ENCODE measurements around the gene SLC6A2.
"Not testable (repeated sequence)": the region's sequence is repeated elsewhere in the genome, so short reads cannot be mapped to it uniquely, and the experiment has no call there.

The SLC6A2 gene
- 0 to 2.6 (median 0) reads per million in 17 experiments for total RNA-seq

GRCh38 chr16:55655897-55656681, at the start of gene SLC6A2:
SLC6A2 (plus strand) TSS chr16:55655988; CDS start chr16:55656695, 707 bp downstream.
- DNase-seq, result peak in 1 of 4 experiments; percentile 29

DNA sequence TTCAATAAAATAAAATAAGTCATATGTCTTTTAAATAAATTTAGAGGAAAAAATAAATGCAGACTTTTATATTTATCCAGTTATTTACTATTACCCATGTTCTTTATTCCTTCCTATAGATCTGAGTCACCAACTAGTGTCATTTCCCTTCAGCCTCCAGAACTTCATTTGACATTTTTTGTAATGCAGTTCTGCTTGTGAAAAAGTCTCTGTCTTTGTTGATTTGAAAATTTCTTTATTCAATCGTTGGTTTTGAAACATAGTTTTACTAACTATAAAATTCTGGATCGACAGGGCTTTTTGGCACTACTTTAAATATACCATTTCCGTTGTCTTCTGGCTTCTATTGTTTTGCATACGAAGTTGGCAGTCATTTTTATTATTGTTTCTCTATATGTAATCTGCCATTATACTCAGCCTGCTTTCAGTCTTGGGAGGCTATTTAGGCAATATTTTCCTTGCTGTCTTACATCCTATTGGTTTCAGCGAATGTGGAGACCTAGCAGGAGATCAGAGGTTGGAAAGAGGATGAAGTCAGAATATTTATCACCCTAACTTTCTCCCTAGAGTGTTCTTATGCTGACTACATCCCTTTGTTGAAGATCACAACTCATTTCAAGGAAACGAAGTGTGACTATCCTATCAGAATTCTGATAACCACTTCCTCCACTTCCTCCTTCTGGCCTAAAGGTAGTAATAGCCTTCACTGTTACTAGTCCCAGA, 42.0 kb upstream of the SLC6A2 start:
- no peak for DNase-seq

- no peak for DNase-seq
Observed at GRCh38 chr16:55615071-55615470, 40.7 kb upstream of the SLC6A2 start.

DNA sequence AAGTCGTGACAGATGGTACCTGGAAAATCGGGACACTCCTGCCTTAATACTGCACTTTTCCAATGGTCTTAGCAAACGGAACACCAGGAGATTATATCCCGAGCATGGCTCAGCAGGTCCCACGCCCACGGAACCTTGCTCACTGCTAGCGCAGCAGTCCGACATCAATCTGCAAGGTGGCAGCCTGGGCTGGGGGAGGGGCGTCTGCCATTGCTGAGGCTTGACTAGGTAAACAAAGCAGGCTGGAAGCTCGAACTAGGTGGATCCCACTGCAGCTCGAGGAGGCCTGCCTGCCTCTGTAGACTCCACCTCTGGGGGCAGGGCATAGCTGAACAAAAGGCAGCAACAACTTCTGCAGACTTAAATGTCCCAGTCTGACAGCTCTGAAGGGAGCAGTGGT, 40.1 kb upstream of the SLC6A2 start:
- not testable (repeated sequence) for DNase-seq

DNA sequence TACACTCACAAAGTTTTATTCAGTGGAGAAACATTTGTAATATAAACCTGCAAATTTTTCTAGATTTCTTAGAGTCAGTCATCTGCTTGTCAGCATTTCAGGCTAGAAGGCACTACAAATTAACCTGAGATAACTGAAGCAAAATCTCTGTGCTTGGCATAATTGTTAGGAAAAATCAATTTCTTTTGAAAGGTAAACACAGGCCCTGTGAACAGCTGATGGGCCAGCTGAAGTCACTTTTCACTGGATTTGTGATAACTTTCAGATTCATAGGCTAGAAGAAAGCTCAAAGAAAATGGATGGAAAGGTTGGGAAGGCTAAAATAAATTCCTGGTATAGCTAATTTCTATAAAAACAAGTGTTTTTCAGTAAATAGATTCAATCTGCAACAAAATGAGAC, 34.0 kb upstream of the SLC6A2 start:
- no peak for DNase-seq

GRCh38 chr16:55622272-55622671, 33.5 kb upstream of the SLC6A2 start:
- DNase-seq, result peak in 2 of 4 experiments; percentile 14 to 33

GRCh38 chr16:55622930-55623561, 32.7 kb upstream of the SLC6A2 start:
- DNase-seq, result no peak

GRCh38 chr16:55623640-55624039, 32.1 kb upstream of the SLC6A2 start:
- DNase-seq, result no peak

- DNase-seq, result no peak
Observed at GRCh38 chr16:55624696-55625095, 31.1 kb upstream of the SLC6A2 start.

- DNase-seq, result no peak
Observed at GRCh38 chr16:55625843-55626242, 29.9 kb upstream of the SLC6A2 start.

DNA sequence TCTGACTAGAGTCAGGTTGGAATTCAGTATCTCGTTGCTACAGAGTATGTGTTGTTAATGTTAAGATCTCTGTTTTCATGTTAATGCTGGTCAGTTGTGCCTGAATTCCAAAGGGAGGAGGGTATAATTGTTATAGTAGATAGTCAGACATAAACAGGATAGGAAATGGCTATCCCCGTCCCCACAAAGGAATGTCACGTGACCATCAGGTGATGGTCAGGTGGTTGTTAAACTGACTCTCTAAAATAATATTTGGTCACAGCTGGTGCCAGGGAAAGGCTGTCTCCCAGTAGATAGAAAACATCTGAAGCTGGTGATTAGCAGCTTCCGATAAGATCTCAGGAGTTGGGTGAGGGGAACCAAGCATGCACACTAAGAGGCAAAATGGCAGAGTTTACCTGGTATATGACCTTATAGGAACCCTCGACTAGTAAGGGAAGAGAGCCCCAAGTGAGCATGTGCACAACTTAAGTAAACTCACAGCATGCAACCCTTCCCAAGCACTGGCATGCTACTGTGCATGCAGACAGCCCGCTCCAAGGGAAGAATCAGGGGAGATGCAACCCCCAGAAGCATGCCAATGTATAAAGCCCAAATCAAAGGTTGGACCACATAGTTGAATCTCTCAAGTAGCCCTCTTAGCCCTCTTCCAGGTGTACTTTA, 27.4 kb upstream of the SLC6A2 start:
- no peak for DNase-seq

- no peak for DNase-seq
Observed at GRCh38 chr16:55630774-55631173, 25.0 kb upstream of the SLC6A2 start.

DNA sequence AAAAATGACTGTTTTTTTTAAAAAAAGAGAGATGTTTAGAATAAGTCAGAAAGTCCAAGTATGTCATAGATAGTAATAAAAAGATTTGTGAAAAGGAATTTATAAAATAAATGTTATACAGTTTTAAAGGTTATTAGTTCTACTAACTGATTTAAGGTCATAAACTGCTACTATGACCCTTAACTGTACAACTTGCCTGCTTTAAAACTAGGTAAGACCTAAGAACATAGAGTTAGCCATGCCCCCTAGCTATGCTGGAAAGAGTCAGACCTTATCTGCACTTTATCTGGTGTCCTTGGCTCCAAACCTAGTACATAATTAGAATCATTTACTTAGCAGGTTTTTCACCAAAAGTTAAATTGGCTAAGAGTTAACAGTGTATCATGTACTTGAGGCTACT, 23.5 kb upstream of the SLC6A2 start:
- no peak for DNase-seq

- DNase-seq, result no peak
Observed at GRCh38 chr16:55634193-55634592, 21.6 kb upstream of the SLC6A2 start.

GRCh38 chr16:55638256-55638655, 17.5 kb upstream of the SLC6A2 start:
- no peak for DNase-seq

DNA sequence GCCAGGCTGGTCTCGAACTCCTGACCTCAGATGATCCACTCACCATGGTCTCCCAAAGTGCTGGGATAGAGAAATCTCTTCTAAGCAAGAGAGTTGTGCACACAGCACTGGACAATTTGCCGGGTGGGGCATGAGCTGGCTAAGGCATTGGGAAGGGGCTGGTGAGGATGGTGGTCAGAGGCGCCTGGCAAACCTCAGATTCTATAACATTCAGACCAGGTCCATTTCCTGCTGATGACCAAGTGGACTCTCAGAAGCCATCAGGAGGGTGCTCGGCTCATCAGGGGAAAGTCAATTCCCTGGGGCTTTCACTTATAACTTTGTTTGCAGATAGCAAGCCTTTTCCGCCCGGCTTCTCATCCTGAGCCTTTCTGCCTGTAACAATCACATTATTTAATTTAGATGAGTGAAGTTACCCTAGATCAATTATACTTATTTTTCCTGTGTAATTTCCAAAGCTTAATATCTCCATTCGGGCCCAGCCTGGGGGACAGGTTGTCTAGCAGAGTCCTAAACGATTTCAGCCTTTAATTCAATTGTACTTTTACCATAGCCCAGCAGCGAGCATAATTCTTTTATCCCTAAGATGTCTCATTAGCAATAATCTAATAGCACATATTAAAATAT, 15.0 kb upstream of the SLC6A2 start:
- DNase-seq, result no peak

DNA sequence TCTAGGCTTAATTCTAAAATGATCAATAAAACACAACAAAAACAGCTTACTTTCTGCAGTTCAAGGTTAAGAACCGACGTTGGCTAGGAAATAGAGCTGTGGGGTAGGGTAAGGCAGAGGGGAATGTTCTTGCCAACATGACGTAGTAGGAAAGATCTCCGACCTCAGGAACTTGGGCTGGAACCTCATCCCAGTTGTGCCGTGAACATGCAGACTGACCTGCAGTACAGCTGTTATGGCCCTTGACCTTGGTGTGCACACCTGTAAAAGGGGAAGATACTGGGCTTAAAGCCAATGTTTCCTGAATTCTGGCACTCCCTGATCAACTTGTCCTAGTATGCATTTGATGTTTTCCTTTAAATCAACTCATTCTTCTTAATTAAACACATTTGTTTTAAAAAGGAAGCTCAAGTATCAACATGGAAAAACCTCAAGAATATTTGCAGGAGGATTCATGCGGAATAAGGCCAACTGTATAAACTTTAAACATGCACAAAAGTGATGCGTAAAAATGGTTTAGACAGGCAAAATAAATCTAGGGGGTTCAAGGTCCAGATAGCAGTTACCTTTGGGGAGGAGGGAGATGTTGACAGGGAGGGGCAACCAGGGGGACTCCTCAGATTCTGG, 14.2 kb upstream of the SLC6A2 start:
- no peak for DNase-seq

GRCh38 chr16:55642611-55643010, 13.2 kb upstream of the SLC6A2 start:
- DNase-seq, result no peak

DNA sequence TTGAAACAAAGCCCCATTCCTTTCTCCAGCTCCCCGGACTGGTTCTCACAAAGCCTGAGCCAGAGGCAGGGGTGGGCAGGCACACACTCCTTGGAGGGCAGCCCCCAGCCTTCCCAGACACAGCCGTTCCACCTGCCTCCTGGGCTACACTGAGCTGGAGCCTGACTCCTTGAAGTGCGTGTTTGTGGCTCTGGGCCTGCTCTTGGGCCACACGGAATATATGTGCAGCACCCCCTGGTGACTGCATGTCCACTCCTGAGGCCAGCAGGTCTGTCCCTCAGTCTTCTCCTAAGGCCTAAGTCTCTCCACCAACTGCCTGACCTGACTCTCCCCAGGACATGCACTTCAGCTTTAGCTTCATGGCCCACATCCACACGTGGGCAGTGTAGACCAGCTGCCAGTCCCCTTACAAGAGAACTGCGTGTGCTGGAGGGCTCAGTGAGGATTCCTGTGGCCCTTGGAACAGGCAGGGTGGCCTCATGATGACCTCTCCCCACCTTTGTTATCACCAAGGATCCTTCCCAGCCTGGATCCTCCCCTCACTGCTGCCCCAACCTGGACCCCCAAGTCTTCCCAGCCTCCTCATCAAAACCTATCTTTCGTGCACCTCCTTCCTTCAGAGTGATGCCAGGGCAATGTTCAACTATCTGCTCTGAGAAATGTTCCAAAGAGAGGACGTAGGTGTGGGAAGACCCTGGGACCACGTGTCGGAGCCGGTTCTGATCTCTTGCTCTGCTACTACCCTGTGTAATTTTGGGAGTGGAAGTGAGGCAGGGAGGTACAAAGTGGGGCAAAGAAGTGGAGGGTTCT, 12.4 kb upstream of the SLC6A2 start:
- peak; percentile 40 to 62 (median 50) for DNase-seq

DNA sequence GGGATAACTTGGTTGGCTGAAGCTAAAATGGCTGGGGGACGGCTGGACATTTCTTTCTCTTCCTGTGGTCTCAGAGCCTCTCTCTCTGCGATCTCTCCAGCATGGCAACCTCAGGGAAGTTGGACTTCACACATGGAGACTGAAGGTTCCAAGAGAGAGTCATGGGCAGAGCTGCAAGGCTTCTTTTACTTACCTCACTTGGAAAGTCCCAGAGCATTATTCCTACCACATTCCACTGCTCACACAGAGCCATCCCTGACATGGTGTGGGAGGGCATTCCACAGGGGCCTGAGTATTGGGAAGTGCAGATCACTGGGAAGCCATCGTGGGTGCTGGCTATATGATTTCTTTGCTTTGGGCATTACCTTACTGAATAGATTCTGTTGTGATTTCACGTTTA, 9.8 kb upstream of the SLC6A2 start:
- DNase-seq, result no peak

DNA sequence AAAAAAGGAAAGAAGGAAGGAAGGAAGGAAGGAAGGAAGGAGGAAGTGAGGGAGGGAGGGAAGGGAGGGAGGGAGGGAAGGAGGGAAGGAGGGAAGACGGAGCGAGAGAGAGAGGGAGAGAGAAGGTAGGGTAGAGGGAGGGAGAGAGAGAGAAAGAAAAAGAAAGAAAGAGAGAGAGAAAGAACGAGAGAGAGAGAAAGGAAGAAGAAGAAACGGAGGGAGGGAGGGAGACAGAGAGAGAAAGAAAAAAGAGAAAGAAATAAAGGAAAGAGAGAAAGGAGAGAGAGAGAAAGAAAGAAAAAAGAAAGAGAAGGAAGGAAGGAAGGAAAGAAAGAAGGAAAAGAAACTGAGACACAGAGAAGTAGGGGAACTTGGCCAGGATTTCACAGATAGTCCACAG, 8.4 kb upstream of the SLC6A2 start:
- DNase-seq, result no peak

Measured in suppressor macrophage (primary cell).